HG02884 (cell line): ENCODE measurements around the gene TPRG1.
A peak's percentile ranks its signal among the peaks of the same experiment; 100 is the strongest.

Experiments used
- ATAC-seq: cut with Tn5 transposase; IDR thresholded peaks from one replicate; pipeline ENCODE4 v1.9.1; 2021; ENCODE audit warnings: mild to moderate bottlenecking, moderate library complexity; ENCODE audit not compliant: unreplicated experiment

TPRG1 gene

DNA sequence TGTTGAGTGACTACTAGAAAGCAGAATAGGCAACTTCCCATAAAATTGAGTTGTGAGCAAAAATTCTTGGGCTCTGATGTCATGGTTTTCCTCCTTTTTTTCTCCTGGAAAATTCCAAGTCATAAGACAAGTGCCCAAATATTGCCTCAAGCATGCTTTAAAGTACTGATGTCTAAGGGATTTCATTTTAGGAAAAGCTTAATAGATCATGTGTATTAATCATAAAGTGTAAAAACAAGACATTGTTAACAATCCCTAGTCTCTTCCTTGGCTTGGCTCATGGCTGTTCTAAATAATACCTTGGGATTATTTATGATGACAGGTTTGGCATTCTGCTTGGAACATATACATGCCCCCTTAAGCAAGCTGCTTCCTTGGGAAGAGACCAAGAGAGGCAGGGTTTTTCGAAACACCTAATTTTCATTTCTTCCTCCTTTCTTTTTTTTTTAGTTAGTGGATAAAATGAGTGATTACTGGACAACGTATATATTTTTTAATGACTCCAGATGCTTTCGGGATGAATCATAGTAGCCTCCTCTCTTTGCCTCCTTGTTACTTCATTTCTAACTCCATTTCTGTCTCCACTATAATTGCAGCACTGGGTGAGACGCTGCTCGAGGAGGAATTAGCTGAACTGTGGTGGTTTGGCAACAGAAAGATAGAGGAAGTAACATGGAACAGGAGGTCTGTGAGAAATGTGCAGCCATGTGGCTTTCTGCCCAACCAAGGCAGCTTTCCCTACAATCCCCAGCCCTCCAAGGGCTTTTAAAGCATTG, 104.9 kb downstream of the TPRG1 start:
- ATAC-seq: no peak

GRCh38 chr3:189277711-189278110, 105.9 kb downstream of the TPRG1 start:
- ATAC-seq: no peak

DNA sequence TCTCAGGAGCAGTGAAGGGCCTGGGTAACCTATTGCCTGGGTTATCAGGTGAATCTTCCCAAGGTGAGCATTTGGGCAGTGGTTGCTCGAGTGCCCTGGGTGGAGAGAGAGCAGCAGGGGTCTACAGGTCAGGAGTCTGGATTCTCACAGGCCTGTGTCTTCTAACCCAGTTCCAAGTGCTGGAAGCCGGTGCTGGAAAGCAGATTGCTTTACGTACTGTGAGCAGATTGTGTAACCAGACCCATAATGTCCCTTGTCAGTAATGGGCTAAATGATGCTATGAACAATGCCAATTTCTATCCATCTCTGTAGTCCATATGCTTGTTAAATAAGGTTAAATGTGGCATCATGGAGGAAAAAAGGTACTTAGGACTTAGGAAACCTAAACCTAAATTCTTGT, 106.5 kb downstream of the TPRG1 start:
- ATAC-seq: no peak

- no peak for ATAC-seq
These were observed 110.4 kb downstream of the TPRG1 start for GRCh38 chr3:189282189-189282588.

GRCh38 chr3:189282741-189283140, 111.0 kb downstream of the TPRG1 start:
- no peak for ATAC-seq

GRCh38 chr3:189286188-189286587, 114.4 kb downstream of the TPRG1 start:
- ATAC-seq: no peak

GRCh38 chr3:189286916-189287315, 115.1 kb downstream of the TPRG1 start:
- ATAC-seq: no peak

GRCh38 chr3:189288348-189289235, 116.8 kb downstream of the TPRG1 start:
- peak; percentile 97 for ATAC-seq

GRCh38 chr3:189289251-189289650, 117.5 kb downstream of the TPRG1 start:
- no peak for ATAC-seq

- no peak for ATAC-seq
These were observed 121.1 kb downstream of the TPRG1 start for GRCh38 chr3:189292667-189293484.

GRCh38 chr3:189294649-189295048, 122.9 kb downstream of the TPRG1 start:
- ATAC-seq: no peak

DNA sequence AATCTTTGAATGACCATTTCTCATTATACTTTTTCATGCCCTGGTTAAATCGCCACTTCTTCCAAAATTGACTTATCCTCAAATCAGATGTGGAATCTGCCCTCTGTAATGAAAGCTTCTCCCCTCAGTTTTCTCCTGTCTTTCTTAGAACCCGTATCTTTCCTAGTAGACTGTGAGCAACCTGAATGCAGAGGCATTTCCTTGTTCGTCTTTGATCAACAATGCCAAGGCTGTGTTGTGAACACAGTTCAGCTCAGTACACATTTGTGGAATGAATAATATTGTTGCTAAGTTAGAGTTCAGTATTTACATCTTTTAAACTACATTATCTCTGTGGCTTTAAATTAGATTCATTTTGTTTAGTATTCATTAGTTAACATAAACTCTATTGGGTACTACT, 123.3 kb downstream of the TPRG1 start:
- ATAC-seq: no peak

DNA sequence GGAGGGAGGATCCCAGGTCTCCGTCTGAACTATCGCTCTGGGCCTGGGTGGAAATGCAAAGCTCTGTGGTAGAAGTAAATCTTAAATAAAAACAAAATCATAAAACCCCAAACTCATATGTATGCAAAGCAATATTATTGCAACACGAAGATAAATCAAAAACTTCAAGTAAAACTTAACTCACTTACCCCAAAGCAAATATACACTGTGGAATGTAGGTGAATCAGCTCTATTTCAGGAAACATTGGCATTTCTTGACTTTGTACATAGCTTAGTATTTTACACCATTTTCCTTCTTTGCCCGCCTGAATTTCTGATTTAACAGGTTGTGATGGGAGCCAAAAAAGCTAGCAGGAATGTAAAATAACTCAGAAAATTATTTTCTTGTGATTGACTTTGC, 126.2 kb downstream of the TPRG1 start:
- ATAC-seq: no peak

GRCh38 chr3:189298469-189299375, 127.0 kb downstream of the TPRG1 start:
- no peak for ATAC-seq

- no peak for ATAC-seq
These were observed 128.6 kb downstream of the TPRG1 start for GRCh38 chr3:189300345-189300744.

- ATAC-seq: no peak
These were observed 129.7 kb downstream of the TPRG1 start for GRCh38 chr3:189301479-189301878.

- ATAC-seq: no peak
These were observed 131.8 kb downstream of the TPRG1 start for GRCh38 chr3:189303584-189303983.

DNA sequence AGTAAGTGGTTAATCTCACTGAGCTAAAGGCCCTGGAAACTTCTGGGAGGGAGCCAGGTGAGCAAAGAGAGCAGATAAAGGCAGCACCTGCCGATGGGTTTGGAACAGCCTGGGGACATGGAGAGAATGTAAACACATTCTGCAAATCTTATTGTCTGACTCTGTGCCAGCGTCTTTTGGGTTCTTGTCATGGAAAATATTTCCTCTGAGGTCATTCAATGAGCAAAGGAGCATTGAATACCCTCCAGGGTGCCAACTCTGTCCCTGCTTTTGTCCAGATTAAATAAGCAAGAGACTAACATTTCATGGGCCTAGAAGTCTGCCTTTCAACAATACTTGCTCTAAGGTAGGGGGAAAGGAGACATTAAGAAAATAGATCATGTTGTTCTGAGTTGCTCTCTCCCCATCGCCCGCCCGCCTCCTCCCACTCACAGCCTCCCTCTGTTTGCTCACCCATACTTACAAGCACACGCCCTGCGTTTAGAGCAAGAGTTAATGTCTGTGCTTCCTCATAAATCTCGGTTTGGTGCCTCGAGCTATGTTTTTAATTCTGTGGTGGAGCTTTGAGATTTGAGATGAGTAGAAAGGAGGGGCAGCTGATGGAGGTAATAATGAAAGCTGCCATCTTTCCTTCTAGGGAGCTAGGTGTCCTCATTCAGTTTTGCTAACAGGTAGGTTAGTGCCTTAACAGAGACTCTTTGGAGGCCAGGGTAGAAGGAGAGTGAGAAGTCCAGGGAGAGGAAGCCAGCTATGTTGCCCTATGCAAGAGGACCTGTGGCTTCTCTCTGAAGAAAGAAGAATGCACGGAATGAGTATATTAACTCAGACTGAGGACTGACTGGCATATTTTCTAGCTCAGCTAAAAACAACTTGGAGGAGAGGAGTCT, 132.9 kb downstream of the TPRG1 start:
- no peak for ATAC-seq

DNA sequence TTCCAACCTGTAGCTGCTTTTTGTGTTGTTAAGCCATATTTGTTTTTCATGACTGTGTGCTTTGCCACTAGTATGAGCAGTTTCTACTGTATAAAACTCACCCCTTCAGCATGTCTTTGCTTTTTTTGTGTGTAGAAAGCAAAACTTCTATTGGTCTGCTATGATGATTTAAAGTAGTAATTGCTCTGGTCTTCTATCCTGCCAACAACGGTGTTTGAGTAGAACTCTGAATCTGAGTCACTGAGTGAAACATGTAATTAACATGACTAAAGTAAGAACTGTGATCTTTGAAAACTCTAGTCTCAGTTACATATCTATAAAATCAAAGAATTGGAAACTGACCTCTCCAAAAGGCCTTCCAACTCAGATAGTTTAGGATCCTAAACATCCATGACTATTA, 133.6 kb downstream of the TPRG1 start:
- ATAC-seq: peak; percentile 52
